Gastroesophageal sphincter (tissue), 3 donors: ENCODE results near the gene MTCL1.

Experiments used
- CTCF ChIP-seq, 4 experiments: fragments of 200-600 bp in 2 of 4; fragments of 450-650 bp in 2 of 4; sonication (generic) in 1 of 4; IDR thresholded peaks; one replicate each; pipeline ENCODE4 v1.5.1; 2017 to 2019; ENCODE audit warnings: antibody characterized with exemption in 4 of 4, mild to moderate bottlenecking in 2 of 4, moderate library complexity in 2 of 4
- POLR2A ChIP-seq, 2 donors: fragments of 450-650 bp; IDR thresholded peaks; one replicate each; pipeline ENCODE4 v1.6.1; 2017; ENCODE audit warnings: antibody characterized with exemption in 2 of 2, mild to moderate bottlenecking in 2 of 2, moderate library complexity in 1 of 2
- POLR2AphosphoS5 ChIP-seq: sonication (generic); formaldehyde crosslinking; IDR thresholded peaks from one replicate; pipeline ENCODE4 v1.6.1; 2017; ENCODE audit warnings: antibody characterized with exemption

- TF ChIP-seq CTCF (IDR thresholded peaks at IDR 0.05) (no peak), POLR2A (IDR thresholded peaks at IDR 0.05) (no peak), POLR2AphosphoS5 (no peak)
These were observed 6.4 kb downstream of the MTCL1 start for GRCh38 chr18:8711736-8712135.
